Caco-2 (cell line): Measurements from ENCODE around the gene NRF1. TPM values are rescaled to one million over a fixed set of nuclear protein-coding genes. Genes with fewer than 3 reads are reported as not detected.
"Not testable (repeated sequence)": the region's sequence is repeated elsewhere in the genome, so short reads cannot be mapped to it uniquely, and the experiment has no call there.

Experiments used
- BruUV-seq: library from RNA; stranded (reverse); fragments of 400-500 nt; replicated peaks from 2 replicates; lab custom pipeline; 2021; lab: Mats Ljungman, UMichigan
- CTCF ChIA-PET: fragments of 300-600 bp; sonication (Branson Sonifier 250); formaldehyde crosslinking; loops from one replicate; lab custom pipeline; 2022; ENCODE audit warnings: antibody characterized with exemption; lab: Charles Lee
- POLR2A ChIA-PET: fragments of 300-600 bp; sonication (Branson Sonifier 250); formaldehyde crosslinking; loops from one replicate; lab custom pipeline; 2022; ENCODE audit warnings: antibody characterized with exemption; lab: Charles Lee
- DNase-seq, 2 experiments: peaks; one replicate each; pipeline versions ENCODE4 v3.0.0 to v3.0.0-alpha.2; 2020 to 2022
- H3K27me3 ChIP-seq: replicated peaks from 2 replicates; pipeline ENCODE4 v1.6.0; 2011; ENCODE audit warnings: low read length; ENCODE audit not compliant: control insufficient read depth, insufficient read depth
- H3K36me3 ChIP-seq: 2 replicates; pipeline ENCODE4 v1.5.1; 2011; ENCODE audit warnings: low read length; ENCODE audit not compliant: control insufficient read depth, insufficient read depth
- H3K4me1 ChIP-seq: fragments of 250-450 bp; sonication (Bioruptor Pico); 2 replicates; pipeline ENCODE4 v1.5.1; 2020; ENCODE audit warnings: mild to moderate bottlenecking
- H3K4me3 ChIP-seq: 2 replicates; pipeline ENCODE4 v1.5.1; 2011; ENCODE audit warnings: low read depth, mild to moderate bottlenecking, control low read depth, low read length
- H3K9me3 ChIP-seq: fragments of 250-450 bp; sonication (Bioruptor Pico); 2 replicates; pipeline ENCODE4 v1.5.1; 2020; ENCODE audit warnings: mild to moderate bottlenecking, moderate library complexity
- H3K27ac Mint-ChIP-seq: one replicate; pipeline ENCODE4 v1.8.0; 2022; ENCODE audit warnings: mixed read lengths; ENCODE audit not compliant: unreplicated experiment
- H3K27me3 Mint-ChIP-seq: one replicate; pipeline ENCODE4 v1.8.0; 2022; ENCODE audit warnings: mixed read lengths; ENCODE audit not compliant: insufficient read depth, unreplicated experiment
- H3K36me3 Mint-ChIP-seq: one replicate; pipeline ENCODE4 v1.8.0; 2022; ENCODE audit warnings: mild to moderate bottlenecking, mixed read lengths; ENCODE audit not compliant: insufficient read depth, unreplicated experiment
- H3K4me1 Mint-ChIP-seq: one replicate; pipeline ENCODE4 v1.8.0; 2022; ENCODE audit warnings: low read depth, mixed read lengths; ENCODE audit not compliant: unreplicated experiment
- H3K4me3 Mint-ChIP-seq: one replicate; pipeline ENCODE4 v1.8.0; 2022; ENCODE audit warnings: mild to moderate bottlenecking, moderate library complexity, mixed read lengths; ENCODE audit not compliant: unreplicated experiment
- H3K9me3 Mint-ChIP-seq: one replicate; pipeline ENCODE4 v1.8.0; 2022; ENCODE audit warnings: mixed read lengths; ENCODE audit not compliant: unreplicated experiment
- intact Hi-C: fragments of 100-400 bp; cut with micrococcal nuclease; formaldehyde crosslinking; loops from one replicate; pipeline ENCODE4 v1.10.0; 2022; ENCODE audit not compliant: unreplicated experiment
- total RNA-seq: library from RNA; stranded (reverse); gene quantifications from 2 replicates; pipeline ENCODE4 v1.2.3, GENCODE V29; 2022
- TF ChIP-seq, protein P1 (sequence below), 2 experiments: fragments of 200-600 bp in 1 of 2; IDR thresholded peaks; 1 replicate in 1 of 2; 2 replicates in 1 of 2; pipeline versions ENCODE4 v1.5.1 to v1.8.0; 2011 to 2022; ENCODE audit warnings: antibody characterized with exemption in 1 of 2, control low read depth in 1 of 2, inconsistent platforms in 1 of 2, low read depth in 1 of 2, low read length in 1 of 2, mild to moderate bottlenecking in 1 of 2, moderate library complexity in 1 of 2; ENCODE audit not compliant: insufficient read depth in 1 of 2, severe bottlenecking in 1 of 2, unreplicated experiment in 1 of 2

NRF1 gene
- total RNA-seq, 1 experiment from 2014 or later = 22.5 TPM

GRCh38 chr7:129630341-129630740 is 18.8 kb downstream of the NRF1 start:
- no peak for DNase-seq
- TF ChIP-seq, protein P1, sequence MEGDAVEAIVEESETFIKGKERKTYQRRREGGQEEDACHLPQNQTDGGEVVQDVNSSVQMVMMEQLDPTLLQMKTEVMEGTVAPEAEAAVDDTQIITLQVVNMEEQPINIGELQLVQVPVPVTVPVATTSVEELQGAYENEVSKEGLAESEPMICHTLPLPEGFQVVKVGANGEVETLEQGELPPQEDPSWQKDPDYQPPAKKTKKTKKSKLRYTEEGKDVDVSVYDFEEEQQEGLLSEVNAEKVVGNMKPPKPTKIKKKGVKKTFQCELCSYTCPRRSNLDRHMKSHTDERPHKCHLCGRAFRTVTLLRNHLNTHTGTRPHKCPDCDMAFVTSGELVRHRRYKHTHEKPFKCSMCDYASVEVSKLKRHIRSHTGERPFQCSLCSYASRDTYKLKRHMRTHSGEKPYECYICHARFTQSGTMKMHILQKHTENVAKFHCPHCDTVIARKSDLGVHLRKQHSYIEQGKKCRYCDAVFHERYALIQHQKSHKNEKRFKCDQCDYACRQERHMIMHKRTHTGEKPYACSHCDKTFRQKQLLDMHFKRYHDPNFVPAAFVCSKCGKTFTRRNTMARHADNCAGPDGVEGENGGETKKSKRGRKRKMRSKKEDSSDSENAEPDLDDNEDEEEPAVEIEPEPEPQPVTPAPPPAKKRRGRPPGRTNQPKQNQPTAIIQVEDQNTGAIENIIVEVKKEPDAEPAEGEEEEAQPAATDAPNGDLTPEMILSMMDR (IDR thresholded peaks at IDR 0.05; ENCODE audit: insufficient read depth in 1 of 2, low read depth in 1 of 2, low read length in 1 of 2, severe bottlenecking in 1 of 2, unreplicated experiment in 1 of 2) = no peak
- Mint-ChIP-seq H3K27me3 (no peaks in the 10 kb centered on the region), H3K36me3 (no peaks in the 10 kb centered on the region), H3K4me3 (no peak overlapping the region), H3K27ac (no peak overlapping the region), H3K4me1 (no peaks in the 10 kb centered on the region), H3K9me3 (no peaks in the 10 kb centered on the region)
- Histone ChIP-seq H3K4me3 (no peak overlapping the region), H3K4me1 (0 out of 2 replicates have a peak, but pooled peaks cover 5% of the 10 kb centered on the region), H3K9me3 (no peaks in the 10 kb centered on the region), H3K36me3 (no peaks in the 10 kb centered on the region), H3K27me3 (no peaks in the 10 kb centered on the region)
- no TSS peak for BruUV-seq
- POLR2A ChIA-PET = no interaction called here
- intact Hi-C loops = loop anchor here (10.0 kb wide), 1 partner anchor 126 kb away; the partner anchor contains the start of gene SMKR1
- CTCF ChIA-PET = no interaction called here

- DNase-seq = no peak
- Histone ChIP-seq H3K36me3 (no peaks in the 10 kb centered on the region), H3K9me3 (no peaks in the 10 kb centered on the region), H3K27me3 (no peaks in the 10 kb centered on the region), H3K4me1 (0 out of 2 replicates have a peak, but pooled peaks cover 6% of the 10 kb centered on the region), H3K4me3 (no peak overlapping the region)
- intact Hi-C loops = loop anchor here (1.0 to 10.0 kb wide), 3 partner anchors 22 to 268 kb away; partner anchors contain the start of gene SMKR1
- TF ChIP-seq, protein P1 (IDR thresholded peaks at IDR 0.05; ENCODE audit: insufficient read depth in 1 of 2, low read depth in 1 of 2, low read length in 1 of 2, severe bottlenecking in 1 of 2, unreplicated experiment in 1 of 2) = no peak
- no peaks in the 10 kb centered on the region for H3K9me3 Mint-ChIP-seq
- no peak overlapping the region for H3K27ac Mint-ChIP-seq
- POLR2A ChIA-PET = interaction anchor here (0.6 kb wide), 1 partner anchor 65 kb away, joined by 3 read pairs; no protein-coding TSS in a partner anchor
- BruUV-seq = no TSS peak
- H3K36me3 Mint-ChIP-seq = no peaks in the 10 kb centered on the region
- H3K27me3 Mint-ChIP-seq = no peaks in the 10 kb centered on the region
- no peak overlapping the region for H3K4me3 Mint-ChIP-seq
- H3K4me1 Mint-ChIP-seq = no peaks in the 10 kb centered on the region
- CTCF ChIA-PET = interaction anchor here (0.7 kb wide), 1 partner anchor 12 kb away, joined by 3 read pairs; no protein-coding TSS in a partner anchor
These were observed 23.0 kb downstream of the NRF1 start for GRCh38 chr7:129634361-129635034.

DNA sequence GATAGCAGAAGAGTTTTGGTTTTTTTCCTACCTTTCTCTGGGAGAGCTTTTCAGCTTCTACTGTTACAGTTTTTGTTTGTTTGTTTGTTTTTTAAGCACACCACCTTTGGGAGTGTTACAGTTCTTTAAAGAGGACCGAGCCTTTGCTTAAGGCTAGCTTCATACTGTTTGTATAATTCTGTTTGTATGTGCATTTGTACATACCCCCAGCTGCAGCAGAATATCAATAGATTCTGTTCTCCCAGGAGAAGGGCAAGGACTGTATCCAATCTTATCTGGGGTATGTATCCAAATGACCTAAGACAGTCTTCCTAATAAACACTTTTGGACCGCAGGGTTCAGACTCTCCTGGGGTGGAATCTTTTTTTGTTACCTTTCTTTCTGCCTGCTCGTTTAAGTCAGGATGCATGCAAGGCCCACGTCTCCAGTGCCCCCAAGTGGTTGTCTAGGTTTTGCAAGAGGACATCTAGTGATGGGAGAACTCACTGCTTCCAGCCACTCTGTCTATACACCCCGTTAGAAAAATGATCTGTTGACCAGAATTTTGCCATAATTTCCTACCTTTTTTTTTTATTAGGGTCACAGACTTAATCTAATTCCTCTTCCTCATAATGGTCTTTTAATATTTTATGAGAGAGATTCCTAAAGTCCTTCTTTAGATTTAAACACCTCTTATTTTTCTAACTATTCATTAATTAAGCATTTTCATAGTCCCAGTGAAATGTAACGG is 23.9 kb downstream of the NRF1 start:
- DNase-seq = peak; percentile 79
- Histone ChIP-seq H3K4me1 (0 out of 2 replicates have a peak, but pooled peaks cover 6% of the 10 kb centered on the region), H3K9me3 (no peaks in the 10 kb centered on the region), H3K4me3 (no peak overlapping the region), H3K36me3 (no peaks in the 10 kb centered on the region), H3K27me3 (no peaks in the 10 kb centered on the region)
- H3K9me3 Mint-ChIP-seq = no peaks in the 10 kb centered on the region
- no peak overlapping the region for H3K27ac Mint-ChIP-seq
- intact Hi-C loops = loop anchor here (1.0 to 10.0 kb wide), 3 partner anchors 23 to 269 kb away; partner anchors contain the start of gene SMKR1
- no peaks in the 10 kb centered on the region for H3K36me3 Mint-ChIP-seq
- TF ChIP-seq, protein P1 (IDR thresholded peaks at IDR 0.05; ENCODE audit: insufficient read depth in 1 of 2, low read depth in 1 of 2, low read length in 1 of 2, severe bottlenecking in 1 of 2, unreplicated experiment in 1 of 2) = peak; percentile 86 to 92
- ChIA-PET CTCF (interaction anchor here (0.7 kb wide), 1 partner anchor 13 kb away, joined by 3 read pairs; no protein-coding TSS in a partner anchor), POLR2A (no interaction called here)
- H3K4me1 Mint-ChIP-seq = no peaks in the 10 kb centered on the region
- no TSS peak for BruUV-seq
- no peaks in the 10 kb centered on the region for H3K27me3 Mint-ChIP-seq
- H3K4me3 Mint-ChIP-seq = no peak overlapping the region

GRCh38 chr7:129636030-129636550 is 24.6 kb downstream of the NRF1 start:
- H3K4me1 ChIP-seq, H3K9me3 ChIP-seq, CTCF ChIA-PET, BruUV-seq, H3K36me3 ChIP-seq, H3K27ac Mint-ChIP-seq, H3K27me3 Mint-ChIP-seq, H3K4me3 ChIP-seq, DNase-seq, POLR2A ChIA-PET, H3K36me3 Mint-ChIP-seq, H3K9me3 Mint-ChIP-seq, H3K4me3 Mint-ChIP-seq, H3K4me1 Mint-ChIP-seq, H3K27me3 ChIP-seq: not testable (repeated sequence)
- intact Hi-C loops = loop anchor here (10.0 kb wide), 1 partner anchor 131 kb away; the partner anchor contains the start of gene SMKR1
